Measurements from ENCODE around the gene FXYD7.
"Not testable (repeated sequence)": the region's sequence is repeated elsewhere in the genome, so short reads cannot be mapped to it uniquely, and the experiment has no call there.

Gene FXYD7

DNA sequence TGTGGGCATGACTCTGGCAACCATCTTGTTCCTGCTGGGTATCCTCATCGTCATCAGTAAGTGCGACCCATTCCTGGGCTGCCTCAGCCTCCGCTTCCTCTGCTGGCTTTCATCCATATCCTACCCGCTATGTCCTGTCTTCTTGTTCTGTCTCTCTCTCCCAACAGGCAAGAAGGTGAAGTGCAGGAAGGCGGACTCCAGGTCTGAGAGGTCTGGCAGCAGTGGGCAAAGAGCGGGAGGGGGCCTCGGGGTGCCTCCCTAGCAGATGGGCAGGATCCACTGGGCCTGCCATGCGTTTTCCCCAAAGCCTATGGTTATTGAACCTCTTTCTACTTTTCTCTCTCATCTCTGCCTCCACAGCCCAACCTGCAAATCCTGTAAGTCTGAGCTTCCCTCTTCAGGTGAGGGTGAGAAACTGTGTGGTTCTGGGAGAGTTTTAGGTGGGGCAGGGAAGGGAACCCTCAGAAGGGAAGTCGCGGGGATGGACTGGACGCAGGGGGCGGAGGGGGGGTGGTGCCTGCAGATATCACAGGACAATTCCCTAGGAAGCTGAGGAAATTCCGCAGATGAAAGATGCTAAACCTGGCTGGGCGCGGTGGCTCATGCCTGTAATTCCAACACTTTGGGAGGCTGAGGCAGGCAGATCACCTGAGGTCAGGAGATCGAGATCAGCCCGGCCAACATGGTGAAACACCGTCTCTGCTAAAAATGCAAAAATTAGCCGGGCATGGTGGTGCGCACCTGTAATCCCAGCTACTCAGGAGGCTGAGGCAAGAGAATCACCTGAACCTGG lies 8.4 kb downstream of the FXYD7 start:
- DNase-seq (ENCODE audit: extremely low read depth, low read depth) = no peak
- TF ChIP-seq, protein P1, sequence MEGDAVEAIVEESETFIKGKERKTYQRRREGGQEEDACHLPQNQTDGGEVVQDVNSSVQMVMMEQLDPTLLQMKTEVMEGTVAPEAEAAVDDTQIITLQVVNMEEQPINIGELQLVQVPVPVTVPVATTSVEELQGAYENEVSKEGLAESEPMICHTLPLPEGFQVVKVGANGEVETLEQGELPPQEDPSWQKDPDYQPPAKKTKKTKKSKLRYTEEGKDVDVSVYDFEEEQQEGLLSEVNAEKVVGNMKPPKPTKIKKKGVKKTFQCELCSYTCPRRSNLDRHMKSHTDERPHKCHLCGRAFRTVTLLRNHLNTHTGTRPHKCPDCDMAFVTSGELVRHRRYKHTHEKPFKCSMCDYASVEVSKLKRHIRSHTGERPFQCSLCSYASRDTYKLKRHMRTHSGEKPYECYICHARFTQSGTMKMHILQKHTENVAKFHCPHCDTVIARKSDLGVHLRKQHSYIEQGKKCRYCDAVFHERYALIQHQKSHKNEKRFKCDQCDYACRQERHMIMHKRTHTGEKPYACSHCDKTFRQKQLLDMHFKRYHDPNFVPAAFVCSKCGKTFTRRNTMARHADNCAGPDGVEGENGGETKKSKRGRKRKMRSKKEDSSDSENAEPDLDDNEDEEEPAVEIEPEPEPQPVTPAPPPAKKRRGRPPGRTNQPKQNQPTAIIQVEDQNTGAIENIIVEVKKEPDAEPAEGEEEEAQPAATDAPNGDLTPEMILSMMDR (IDR thresholded peaks at IDR 0.05; ENCODE audit: low read depth, low read length) = no peak

DNA sequence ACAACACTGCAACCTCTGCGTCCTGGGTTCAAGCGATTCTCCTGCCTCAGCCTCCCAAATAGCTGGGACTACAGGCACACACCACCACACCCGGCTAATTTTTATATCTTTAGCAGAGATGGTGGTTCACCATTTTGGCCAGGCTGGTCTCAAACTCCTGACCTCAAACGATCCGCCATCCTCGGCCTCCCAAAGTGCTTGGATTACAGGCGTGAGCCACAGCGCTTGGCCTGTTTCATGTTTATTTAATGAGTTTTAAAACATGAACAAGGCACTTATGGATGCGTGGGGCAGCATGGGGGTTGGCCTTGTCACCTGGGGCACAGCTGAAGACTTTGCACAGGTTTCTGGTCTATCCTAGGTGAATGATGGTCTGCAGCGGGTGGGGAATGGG lies 10.1 kb downstream of the FXYD7 start:
- not testable (repeated sequence) for DNase-seq (ENCODE audit: extremely low read depth, low read depth)

DNA sequence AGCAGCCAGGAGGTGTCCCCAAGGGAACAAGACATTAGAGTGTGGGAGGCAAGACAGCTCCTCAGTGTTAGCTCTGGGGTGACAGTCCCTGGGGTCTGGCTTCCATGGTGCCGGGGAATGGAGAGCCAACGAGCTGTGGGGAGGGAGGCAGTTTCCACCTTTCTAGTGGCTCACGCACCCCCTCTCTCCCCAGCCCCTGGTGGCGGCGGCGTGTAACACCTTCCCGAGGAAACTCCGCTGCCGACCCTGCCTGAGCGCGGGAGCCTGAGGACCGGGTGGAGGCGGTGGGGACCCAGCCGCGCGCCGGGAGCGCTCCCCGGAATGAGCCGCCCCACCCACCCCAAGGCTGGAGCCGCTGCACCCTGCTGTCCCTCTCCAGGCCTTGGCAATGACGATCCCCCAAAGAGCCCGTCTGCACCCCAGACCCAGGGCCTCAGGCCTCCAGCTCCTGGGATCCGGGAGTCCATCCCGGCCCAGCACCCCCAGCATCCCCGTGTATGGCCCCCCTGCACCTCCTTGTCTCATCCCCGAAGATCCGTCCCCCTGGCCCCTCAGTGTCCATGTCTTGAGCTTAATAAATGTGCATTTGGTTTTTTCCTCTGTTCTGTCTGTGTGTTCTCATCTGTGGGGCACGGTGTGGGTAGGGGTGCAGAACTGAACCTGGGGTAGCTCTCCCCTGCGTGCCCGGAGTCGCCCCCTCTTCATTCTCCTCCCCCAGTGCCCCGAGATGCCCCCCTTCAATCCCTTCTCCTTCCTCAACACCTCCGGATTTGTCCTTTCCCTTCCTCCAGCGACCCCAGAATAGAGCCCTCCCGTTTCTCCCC lies 10.9 kb downstream of the FXYD7 start:
- DNase-seq (ENCODE audit: extremely low read depth, low read depth) = no peak
- TF ChIP-seq, protein P1 (IDR thresholded peaks at IDR 0.05; ENCODE audit: low read depth, low read length) = peak; percentile 61

DNA sequence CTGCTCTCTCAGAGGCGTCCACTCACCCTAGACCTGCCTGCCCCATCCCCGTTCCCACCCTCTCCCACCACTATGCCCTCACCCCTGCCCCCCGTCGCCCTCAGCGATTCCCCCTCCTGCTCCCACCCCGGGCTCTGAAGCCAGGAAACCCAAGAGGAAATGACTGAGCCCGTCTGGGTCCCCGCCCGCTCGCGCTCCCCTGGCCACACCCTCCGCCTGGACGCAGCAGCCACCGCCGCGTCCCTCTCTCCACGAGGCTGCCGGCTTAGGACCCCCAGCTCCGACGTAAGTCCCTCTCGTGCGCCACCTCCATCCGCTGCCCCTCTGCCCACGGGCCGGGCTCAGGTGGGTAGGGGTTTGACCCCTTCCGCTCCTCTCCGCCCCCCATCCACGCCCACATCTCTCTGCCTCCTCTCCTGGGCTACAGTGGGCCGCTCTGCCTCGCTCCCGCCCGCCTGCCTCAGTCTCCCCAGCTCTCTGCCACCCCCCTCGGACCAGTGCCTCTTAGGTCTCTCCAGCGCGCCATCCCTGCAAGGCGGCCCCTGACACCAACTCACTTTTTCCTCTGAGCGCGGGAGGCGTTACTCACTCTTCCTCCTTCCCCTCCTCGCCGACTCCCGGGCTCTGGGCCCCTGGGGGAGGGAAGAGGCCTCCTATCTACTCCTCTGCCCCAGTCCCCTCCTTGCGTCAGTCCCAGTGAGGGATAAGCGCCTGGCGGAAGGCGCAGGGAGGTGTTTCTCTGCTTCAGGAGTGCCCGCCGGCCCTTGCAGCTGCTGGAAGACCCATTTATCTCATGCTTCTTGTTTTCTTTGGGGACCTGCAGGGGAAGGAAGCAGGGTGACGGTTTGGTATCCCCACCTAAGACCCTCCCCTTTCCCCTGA lies 11.7 kb downstream of the FXYD7 start, which contains the start of gene FXYD5:
TSS of gene FXYD5 (plus strand) at position 211 of the 882 bp plus-strand sequence. CDS start 816 bp downstream, outside the sequence.
- DNase-seq (ENCODE audit: extremely low read depth, low read depth) = peak; percentile 34
- TF ChIP-seq, protein P1 (IDR thresholded peaks at IDR 0.05; ENCODE audit: low read depth, low read length) = no peak; the same call in none of the 2 replicates

DNA sequence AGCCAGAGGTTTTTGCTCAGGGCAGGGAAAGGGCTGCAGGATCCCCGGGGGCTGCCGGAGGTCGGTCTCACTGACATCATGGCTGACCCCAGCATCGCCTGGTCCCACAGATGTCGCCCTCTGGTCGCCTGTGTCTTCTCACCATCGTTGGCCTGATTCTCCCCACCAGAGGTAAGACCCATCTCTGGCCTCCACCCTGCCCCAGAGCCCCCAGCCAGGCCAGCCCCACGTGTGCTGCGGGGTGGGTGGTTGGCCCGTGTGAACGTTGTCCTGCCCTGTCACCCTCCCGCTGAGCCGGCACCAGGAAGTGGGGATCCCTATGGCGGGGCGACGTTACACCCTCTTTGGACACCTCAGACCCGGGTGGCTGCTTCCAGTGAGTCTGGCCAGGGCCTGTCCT lies 12.4 kb downstream of the FXYD7 start:
- DNase-seq (ENCODE audit: extremely low read depth, low read depth) = no peak

DNA sequence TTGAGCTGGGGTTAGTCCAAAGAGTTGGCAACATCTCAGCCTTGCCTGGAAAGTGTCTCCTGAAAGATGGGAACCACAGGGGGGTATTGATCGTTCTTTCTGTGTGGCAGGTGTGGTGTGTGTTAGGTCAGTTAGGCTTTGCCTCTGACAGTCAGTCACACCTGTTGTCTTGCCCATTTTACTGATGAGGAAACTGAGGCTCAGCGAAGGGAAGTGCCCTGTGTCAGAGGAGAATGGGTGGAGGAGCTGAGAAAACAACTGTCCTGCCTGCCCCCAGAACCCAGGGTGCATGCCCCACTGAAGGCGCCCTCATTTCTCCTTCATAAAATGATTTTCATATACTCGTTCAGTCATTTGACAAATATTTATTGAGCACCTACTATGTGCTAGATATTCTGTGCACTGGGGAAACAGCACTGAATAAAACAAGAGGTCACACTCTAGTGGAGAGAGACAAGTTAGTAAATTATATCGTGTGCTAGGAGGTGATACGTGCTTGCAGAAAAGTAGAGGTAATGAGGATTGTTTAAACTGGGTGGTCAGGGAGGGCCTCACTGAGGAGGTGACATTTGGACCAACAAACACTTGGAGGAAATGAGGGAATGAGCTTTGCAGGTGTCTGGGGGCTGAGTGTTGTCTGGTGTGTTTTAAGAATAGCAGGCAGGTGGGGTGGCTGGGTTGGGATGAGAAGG lies 13.1 kb downstream of the FXYD7 start:
- TF ChIP-seq, protein P1 (IDR thresholded peaks at IDR 0.05; ENCODE audit: low read depth, low read length) = no peak
- DNase-seq (ENCODE audit: extremely low read depth, low read depth) = no peak

More for the DNA sequence above, 12.4 kb downstream of the FXYD7 start:
- TF ChIP-seq, protein P1 (IDR thresholded peaks at IDR 0.05; ENCODE audit: low read depth, low read length) = no peak

DNA sequence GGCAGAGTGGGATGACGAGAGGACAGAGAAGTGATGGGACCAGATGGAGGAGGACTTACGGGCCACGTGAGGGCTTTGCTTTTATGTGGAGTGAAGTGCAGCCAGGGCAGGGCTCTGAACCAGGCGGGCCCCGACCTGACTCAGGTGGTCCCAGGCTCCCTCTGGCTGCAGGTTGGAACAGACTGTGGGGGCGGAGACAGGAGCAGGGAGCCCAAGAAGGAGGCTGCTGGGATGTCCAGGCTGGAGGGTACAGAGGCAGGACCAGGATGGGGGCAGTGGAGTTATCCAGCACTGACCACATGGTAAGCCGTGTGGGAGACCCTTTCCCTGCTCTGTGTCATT lies 13.6 kb downstream of the FXYD7 start:
- TF ChIP-seq, protein P1 (IDR thresholded peaks at IDR 0.05; ENCODE audit: low read depth, low read length) = no peak
- no peak for DNase-seq (ENCODE audit: extremely low read depth, low read depth)

Data from AG09319 (cell line).